Stimulated activated CD4-positive, alpha-beta T cell treated with anti-CD3 and anti-CD28 coated beads, TNF-alpha, amount 100 ng/mL, for 48 hours (primary cell): Measurements from ENCODE around the gene CDH23.
"Not testable (repeated sequence)": the region's sequence is repeated elsewhere in the genome, so short reads cannot be mapped to it uniquely, and the experiment has no call there.

Experiments
- DNase-seq, 3 donors: peaks; one replicate each; pipeline ENCODE4 v3.0.0-alpha.2; 2020; ENCODE audit warnings: low read depth in 3 of 3

CDH23 gene

DNA sequence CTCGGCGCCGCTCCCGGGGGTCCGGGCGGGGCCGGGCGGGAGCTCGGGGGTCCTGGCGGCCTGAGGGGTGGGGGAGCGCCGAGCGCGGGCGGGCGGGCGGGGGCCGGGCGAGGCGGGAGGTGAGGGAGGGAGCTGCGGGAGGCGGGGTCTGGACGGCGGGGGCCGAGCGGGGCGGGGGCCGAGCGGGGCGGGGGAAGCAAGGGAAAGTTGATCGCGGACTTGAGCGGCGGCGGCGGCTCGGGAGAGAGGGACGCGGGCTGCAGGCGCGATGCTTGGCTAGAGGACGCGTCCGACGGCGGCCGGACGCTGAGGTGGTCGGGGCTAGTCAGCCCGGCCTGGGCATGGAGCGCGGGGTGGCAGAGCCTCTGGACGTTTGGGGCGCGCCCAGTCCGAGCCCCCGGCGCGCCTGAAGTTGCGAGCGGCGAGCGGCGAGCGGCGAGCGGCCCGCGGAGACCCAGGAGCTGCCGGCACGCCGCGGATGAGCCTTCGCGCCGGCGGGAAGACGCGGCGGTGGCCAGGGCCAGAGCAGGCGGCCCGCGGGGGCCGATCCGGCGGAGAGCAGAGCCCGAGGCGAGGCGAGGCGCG, at the start of gene CDH23:
Gene CDH23 (plus strand): TSS at position 210 of the 585 bp plus-strand sequence. CDS start 42,912 bp downstream, outside the sequence.
- no peak for DNase-seq

DNA sequence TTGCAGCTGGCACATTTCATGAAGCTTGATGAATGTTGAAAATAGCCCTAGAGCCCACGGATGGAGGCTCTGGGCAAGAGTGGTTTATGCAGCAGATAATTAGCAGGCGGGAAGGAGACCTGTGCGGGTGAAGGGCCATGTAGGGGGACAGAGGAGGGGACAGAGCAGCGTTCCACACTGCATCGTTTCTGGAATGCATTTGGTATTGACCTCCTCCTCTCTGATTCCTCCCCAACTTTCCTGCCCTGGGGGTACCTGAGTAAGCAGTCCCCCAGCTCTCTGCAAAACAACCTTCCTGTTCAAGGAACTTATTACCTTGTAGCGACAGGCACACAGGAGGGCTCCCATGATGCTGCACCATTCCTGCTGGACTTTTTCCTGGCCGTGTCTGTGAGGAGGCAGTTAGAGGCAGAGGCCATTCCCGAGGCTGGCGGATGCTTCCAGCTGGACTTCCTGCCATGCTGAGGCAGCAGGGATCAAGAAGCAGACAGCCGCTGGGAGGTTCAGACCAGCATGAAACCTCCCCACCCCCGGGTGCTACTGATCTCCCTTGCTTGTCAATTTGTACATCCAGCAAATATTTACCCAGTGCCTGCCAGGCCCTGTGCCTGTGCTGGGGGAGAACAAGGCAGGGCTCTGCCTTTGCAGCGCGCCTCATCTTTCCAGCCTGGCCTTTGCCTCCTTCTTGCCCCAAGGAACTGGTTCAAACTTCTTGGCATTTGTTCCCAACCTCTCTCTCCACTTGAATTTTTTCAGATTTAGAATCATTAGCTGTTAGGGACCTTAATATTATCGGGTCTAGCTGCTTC, 48.9 kb upstream of the CDH23 start:
- no peak for DNase-seq

DNA sequence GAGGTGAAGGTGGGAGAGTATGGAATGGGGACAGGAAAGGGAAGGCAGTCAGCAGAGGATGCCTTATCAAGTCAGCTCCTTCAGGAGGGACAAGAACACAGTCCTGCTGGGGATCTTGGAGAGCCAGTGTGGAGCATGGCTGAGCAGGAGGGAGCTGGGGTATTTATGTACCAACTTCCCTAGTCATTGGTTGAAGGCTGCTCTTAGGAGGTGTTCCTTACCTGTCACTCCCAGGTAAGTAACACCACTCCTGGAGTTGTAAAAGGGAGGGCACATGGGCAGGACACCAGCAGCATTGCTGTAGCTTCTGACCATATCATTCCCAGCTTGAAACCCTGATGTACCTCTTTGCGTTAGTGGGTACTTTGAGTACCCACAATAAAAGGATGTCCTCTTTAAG, 47.9 kb upstream of the CDH23 start:
- DNase-seq, result no peak

DNA sequence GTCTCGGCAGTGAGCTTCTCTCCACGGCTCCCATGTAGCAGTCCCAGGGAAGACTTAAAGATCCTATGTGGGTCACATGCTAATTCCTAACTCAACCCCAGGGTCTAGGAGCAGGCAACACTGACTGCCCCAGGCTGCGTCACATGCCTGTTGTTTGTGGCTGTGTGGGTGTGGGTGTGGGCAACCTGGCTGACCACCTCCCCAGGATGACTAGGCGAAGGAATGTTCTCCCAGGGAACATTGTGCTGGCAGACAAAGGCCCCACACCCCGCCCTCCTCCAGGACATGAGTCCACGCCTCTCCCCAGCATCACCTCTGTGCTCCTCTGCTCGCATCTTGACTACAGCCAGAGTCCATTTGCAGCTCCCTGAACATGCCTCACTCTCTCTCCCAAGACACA, 47.3 kb upstream of the CDH23 start:
- DNase-seq, result no peak

DNA sequence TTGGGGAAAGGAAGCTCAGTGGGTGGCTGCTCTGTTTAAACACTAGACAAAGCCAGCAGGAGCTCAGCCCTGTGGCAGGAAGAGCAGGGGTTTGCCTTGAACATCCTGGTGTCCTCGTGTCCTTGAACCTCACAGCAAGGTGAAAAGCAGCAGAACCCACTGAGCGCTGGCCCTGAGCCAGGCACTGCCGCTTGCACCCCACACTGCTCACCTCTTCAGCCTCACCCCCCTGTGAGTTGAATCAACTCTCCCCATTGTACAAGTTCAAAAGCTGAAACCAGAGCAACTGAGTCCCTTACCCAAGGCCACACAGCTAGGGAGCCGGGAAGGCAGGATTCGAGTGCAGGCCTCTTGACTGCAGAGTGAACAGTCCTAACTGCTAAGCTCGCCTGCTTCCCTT, 45.6 kb upstream of the CDH23 start:
- no peak for DNase-seq

DNA sequence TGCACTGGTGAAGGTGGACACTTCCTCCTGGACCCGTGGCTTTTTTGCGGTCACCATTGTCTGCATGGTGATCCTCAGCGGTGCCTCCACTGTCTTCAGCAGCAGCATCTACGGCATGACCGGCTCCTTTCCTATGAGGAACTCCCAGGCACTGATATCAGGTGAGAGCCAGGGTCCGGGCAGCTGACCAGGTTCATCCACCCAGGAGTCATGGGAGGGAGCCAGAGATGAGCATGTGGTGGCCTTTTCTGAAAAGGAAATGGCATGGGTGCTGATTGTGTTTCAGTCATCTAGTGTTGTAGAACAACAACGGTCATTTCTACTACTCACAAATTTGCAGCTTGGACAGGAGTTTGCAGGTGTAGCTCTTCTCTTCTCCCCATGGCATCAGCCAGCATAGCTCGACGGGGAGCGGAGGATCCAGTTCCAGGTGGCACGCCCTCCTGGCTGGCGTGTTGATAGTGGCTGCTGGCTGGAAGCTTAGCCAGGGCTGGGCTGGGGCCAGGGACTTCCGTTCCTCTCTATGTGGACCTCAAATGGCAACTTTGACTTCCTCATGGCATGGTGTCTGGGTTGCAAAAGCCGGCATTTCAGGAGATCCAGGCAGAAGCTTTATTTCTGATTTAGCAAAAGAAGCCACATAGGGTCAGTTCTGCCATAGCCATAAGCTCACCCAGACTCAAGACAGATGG, 44.9 kb upstream of the CDH23 start:
- no peak for DNase-seq

DNA sequence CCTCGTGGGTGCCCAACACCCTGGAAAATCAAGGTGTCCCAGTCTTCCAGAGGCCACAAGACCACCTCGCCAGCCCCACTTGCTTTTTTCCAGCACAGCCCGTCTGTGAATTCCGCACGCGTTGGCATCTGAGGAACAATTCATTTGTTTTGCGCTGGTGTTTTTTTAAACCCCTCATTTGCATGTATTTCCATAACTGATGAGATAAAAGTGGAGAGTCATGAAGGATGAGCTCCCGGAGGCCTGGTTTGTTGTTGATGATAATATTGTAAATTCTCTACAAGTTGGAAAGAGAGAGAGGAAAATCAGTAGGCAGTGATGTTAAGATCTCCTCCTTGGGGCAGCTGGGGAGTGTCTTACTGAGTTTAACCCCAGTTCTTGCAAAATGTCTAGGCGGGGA, 43.1 kb upstream of the CDH23 start:
- no peak for DNase-seq

DNA sequence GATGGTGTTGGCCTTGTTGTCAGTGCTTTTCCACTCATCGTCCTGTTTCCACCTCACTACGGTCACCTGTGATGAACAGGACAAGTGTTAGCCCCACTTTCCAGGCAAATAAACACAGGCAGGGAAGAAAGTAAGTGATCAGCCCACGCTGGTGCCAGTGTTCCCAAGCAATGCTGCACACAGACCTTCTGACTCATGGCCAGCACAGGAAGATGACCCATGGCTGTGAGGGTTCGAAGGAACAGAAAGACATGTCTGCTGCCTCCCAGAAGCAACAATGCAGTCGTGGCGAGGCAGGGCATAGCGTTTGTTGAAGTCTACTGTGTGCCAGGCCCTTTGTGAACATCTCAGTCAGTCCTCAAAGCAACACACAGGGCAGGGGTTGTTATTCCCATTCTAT, 41.9 kb upstream of the CDH23 start:
- DNase-seq, result no peak

DNA sequence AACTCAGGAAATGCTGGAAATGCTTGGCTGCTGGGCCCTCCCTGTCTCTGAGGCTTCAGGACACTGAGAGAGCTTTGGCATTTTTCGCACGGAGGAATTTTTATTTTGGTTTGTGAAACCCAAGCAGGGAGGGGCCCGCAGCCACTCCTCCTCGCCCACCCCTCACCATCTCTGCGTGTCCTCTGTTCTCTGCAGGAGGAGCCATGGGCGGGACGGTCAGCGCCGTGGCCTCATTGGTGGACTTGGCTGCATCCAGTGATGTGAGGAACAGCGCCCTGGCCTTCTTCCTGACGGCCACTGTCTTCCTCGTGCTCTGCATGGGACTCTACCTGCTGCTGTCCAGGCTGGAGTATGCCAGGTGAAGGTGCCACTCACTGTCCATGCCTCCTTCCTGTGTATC, 40.8 kb upstream of the CDH23 start:
- DNase-seq, result no peak

DNA sequence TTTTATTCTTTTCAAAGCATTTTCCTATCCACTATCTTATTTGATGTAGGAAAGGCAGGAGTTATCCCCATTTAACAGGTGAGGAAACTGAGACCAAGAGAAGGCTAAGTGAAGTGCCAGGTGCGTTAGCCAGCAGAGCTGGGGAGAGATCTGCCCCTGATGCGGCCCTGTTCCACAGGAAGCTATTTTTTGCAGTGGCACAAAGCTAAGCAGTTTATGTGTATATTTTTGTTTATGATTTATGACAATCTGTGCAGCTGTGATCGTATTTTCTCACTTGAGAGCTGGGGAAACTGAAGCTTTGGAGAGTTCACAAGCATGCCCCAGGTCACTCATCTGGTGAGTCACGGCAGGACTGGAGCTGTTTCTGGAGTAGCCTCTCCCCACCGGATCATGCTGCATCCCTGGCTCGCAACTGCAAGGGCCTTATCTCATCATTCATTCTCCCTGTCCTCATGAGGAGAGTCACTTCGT, 38.9 kb upstream of the CDH23 start:
- DNase-seq, result no peak

DNA sequence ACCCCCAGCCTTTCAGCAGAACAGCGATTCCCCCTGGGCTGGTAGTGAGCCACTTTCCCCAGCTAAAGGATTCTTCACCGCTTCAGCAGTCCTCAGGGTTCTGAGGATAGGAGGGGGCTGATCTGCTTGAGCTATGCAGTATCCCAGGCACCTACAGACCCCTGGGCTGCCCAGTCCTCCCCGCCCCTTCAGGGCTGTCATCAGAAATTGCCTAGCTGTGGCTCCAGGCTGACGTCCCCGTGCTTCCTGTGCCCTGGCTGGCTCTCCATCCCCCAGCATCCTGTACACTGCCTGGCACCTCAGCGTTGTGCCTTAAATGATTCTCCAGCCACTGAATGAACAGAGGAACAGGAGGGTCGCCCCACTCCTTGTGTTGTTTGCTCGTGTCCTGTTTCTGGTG, 38.4 kb upstream of the CDH23 start:
- no peak for DNase-seq

DNA sequence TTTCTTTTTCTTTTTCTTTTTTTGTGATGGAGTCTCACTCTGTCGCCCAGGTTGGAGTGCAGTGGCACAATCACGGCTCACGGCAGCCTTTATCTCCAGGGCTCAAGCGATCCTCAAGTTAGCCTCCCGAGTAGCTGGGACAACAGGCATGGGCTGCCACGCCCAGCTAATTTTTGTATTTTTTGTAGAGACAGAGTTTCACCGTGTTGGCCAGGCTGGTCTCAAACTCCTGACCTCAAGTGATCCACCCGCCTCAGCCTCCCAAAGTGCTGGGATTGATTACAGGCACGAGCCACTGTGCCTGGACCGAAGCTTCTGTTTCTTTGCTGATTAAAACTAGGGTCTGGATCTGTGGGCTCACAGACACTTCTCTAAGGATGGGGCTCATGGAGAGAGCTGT, 37.8 kb upstream of the CDH23 start:
- DNase-seq, result not testable (repeated sequence)

DNA sequence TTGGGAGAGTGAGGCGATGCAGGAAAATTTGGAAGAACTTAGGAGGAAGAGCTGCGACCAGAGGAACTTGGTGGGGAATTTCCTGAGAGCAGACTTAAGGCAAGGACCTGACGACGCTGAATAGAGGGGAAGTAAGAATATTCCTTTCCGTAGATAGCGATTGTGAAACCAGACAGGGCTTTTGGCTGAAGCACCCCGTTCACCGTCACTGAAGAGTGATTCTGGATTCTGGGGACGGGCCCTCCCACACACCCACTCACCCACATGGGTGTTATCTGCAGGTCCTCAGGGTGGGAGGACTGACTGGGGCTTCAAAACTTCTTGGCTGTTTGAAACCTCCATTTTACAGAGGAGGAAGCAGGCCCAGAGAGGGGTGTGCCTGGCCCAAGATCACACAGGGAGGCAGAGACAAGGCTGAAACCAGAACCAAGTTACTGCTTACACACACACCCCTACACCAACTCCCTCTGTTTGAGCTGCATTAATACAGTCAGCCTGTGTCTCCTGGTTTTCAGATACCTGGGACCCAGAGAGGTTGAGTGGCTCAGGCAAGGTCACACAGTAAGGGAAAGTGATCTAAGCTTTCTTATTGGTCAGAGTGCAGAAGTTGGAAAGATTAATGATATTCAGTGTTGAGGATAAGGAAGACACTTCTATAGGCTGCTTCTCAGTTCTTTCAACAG, 37.2 kb upstream of the CDH23 start:
- DNase-seq, result no peak

DNA sequence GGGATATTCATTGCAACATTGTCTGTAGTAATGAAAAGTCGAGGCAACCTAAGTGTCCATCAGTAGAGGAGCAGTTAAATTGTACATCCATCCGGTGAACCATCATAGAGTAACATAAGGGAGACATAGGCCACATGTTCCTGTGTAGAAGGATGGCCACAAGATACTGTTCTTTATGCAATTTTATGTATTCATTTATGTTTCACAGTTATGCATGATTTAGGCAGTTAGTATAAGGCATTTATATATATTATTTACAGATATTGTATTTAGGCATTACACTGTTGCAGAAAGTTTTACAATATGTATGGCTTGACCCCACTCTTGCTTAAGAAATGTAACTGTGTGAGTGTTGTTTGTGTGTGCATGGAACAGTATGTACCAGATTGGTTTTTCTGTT, 36.0 kb upstream of the CDH23 start:
- DNase-seq, result no peak

DNA sequence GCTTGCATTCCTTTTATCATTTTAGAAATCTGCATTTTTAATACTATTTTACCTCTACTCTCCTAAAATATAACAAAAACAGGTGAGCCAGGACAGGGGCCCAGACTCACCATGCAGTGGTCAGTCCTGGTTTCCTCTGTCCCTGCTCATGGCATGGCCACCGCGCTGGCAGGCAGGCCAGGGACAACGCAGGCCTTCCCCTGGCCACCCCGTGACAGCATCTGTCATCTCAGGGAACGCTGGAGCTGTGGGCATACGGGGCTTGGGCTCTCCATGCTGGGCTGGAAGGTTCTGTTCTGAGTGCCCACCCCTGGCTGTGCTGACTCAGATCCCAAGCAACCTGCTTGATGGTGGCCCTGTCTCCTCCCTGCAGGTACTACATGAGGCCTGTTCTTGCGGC, 35.1 kb upstream of the CDH23 start:
- DNase-seq, result no peak

DNA sequence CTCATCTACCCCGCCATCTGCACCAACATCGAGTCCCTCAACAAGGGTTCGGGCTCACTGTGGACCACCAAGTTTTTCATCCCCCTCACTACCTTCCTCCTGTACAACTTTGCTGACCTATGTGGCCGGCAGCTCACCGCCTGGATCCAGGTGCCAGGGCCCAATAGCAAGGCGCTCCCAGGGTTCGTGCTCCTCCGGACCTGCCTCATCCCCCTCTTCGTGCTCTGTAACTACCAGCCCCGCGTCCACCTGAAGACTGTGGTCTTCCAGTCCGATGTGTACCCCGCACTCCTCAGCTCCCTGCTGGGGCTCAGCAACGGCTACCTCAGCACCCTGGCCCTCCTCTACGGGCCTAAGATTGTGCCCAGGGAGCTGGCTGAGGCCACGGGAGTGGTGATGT, 34.6 kb upstream of the CDH23 start:
- DNase-seq, result no peak

DNA sequence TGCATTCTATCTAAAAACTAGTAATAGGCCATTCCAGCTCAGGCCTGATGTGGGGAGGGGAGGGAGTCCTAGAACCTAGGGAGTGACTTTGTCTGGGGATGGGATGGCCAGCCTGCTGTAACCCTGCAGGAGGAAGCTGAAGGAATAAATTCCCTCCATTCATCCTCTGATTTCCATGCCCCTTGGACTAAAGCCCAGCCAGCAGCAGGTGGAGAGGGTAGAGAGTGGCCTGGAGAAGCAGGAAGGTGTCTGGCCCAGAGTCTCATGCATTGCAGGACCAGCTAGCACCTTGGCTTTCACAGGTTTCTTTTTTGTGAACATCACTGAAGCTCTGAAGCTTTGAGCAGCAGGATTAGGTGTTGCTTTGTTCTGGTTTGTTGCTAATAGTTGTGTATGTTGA, 32.8 kb upstream of the CDH23 start:
- DNase-seq, result no peak

DNA sequence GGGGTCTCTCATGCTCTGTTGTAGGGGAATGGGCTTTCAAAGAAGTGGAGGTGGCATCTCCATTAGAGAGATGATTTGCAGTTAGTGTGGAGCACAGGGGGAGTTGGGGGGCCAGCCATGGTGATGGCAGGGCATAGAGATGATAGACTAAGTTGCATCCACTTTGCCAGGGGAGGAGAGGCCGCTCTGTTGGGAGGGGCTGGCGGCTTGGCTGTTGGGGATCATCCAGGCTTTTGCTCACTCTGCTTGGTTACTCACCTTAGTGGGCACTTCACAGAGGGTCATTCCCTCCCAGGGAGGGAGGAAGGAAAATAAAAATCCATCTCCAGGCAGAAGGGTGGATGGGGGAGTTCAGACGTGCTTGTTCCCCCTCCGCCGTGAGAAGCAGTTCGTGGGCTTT, 31.4 kb upstream of the CDH23 start:
- no peak for DNase-seq

DNA sequence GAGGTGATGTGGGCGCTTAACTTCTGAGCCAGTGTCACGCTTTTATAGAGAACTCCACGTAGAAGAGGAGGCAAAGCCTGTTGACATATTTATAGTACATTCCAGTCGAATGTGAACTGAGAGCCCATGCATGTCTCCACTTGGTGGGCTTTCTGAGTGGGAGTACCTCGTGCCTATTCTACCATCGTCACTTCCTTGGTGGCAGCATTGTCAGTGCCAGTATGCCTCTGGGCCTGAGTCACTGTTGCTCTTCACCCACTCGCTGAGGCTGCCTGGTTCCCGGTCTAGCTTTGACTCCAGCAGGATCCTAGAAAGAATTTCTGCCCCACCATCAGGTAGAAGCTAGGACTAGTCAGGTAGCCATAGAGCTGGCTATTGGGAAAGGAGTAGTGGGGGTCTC, 30.0 kb upstream of the CDH23 start:
- DNase-seq, result no peak

DNA sequence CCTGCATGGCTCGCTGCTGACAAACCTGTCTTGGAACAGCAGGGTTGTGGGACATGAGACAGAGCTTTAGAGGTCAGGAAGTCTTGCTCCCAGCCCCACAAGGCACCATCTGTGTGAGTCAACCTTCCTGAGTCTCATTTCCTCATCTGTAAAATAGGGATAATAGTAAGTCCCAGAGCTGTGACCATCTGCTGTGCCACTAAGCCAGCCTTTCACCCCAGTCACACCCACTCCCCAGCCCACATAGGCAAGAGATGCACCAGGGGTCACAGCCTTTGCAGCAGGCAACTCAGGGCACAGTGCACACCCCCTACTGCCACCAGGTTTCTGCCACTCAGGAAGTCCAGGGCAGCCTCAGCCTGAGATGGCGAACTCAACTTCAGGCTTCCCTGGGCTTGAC, 29.4 kb upstream of the CDH23 start:
- DNase-seq, result no peak

DNA sequence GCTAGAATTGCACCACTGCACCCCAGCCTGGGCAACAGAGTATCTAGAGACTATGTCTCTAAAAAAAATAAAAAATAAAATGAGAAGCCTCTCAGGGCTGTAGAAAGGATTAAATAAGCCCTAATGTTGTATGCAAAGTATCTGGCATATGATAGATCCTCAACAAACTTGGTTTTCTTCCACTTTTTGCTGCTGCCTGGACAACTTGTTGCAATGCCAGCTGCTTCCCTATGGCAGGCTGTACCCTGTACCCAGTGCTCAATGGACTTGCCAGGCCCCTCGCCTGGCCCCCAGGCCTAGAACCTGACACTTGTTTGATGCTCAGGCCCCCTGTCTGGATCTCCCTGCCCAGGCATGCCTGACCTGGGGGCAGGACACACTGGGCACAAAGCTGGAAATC, 28.5 kb upstream of the CDH23 start:
- DNase-seq, result no peak

DNA sequence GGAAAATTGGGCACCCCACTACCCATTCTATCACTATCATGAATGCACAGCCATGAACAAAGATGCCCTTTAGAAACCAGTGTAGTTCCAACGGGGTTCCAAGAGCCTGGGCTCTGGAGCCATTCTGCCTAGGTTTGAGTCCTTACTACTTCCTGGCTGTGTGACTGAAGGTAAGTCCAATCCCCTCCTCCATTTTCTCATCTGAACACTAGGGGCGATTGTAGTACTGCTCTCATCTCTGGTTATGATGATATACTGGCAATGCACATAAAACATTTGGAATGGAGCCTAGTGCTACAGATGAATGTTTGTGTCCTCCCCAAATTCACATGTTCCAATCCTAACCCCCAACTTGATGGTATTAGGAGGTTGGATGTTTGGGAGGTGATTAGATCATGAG, 28.1 kb upstream of the CDH23 start:
- DNase-seq, result no peak
